Ureter (tissue), 1 donor: ENCODE data around the gene DSCAML1. TPM values are rescaled to one million over a fixed set of nuclear protein-coding genes. Genes with fewer than 3 reads are reported as not detected.

ENCODE experiments used
- DNase-seq: peaks from one replicate; pipeline ENCODE4 v3.0.0-alpha.2; 2020; ENCODE audit warnings: low spot score
- total RNA-seq: library from RNA; stranded (reverse); gene quantifications from one replicate; pipeline ENCODE4 v1.2.4, GENCODE V29; 2023
- donor health status: DM: yes; HTN: yes; CAD: no.

Gene DSCAML1
- total RNA-seq, 1 donor from 2014 or later: 0.81 TPM

DNA sequence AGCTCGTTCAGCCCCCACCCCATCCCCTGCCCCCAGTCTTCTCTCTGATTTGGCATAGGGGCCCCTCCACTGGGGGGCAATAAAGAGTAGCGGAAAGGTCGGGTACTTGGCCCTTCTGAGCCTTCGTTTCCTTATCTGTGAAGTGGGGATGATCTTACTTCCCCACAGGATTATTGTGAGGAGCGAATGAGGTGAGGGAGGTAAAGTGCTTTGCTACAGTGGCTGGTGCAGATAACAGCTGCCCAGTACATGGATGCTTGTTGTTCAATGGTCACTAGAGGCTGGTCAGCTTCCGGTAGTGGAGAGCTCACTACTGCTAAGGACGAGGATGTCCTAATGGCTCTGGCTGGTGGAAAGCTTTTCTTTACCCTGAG lies 368.2 kb downstream of the DSCAML1 start:
- no peak for DNase-seq

DNA sequence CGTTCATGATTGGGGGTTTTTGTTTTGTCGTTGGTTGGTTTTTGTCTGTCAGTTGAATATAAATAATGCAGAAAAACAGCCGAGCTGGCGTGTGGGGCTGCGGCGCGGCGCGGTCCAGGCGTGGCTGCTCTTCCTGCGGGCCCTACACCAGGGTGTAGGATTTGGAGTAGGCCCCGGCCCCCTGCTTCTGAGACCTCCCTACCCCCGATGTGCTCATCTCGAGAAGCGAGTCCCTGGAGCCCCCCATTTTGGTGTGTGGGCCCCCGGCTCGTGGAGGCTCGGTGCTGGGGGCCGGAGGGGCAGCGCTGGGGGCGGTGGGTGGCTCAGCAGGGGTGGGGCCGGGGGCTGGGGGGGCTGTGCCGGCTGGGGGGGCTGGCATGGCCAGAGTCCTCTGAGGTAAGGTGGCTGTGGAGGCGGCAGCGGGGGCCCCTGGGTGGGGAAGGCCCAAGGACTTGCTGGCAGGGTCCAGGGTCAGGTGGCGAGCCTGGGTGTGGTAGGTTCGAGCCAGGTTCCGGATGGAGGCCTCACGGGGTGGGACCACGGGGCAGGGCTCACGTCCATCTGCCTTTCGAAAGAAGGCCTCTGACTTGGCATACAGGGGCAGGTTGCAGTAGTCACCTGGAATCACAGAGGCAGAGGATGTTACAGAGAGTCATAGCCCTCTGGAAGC lies 368.7 kb downstream of the DSCAML1 start:
- no peak for DNase-seq

DNA sequence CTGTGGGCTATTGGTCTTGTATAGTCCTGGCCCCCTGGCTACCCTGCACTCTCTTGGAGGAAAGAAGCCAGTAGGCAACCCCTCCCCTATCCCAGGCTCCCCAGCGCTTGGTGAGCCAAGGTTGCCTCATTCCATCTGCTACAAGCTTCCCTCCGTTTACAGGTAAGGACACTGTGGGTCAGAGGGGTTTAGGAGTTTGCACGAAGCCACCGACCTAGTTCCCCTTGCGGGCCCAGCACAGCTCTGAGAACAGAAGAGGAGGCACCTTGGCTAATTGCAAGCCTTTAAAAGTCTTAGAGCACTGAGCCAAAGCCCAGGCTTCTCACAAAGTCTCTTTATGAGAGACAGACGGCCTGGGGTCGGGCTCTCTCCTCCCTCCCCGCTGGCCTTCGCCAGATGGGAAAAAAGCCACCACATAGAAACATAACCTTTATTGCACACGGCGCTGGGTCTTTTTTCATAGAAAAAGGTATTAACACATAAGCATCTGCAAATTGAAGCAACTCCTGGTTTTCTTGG lies 369.6 kb downstream of the DSCAML1 start:
- DNase-seq: no peak

DNA sequence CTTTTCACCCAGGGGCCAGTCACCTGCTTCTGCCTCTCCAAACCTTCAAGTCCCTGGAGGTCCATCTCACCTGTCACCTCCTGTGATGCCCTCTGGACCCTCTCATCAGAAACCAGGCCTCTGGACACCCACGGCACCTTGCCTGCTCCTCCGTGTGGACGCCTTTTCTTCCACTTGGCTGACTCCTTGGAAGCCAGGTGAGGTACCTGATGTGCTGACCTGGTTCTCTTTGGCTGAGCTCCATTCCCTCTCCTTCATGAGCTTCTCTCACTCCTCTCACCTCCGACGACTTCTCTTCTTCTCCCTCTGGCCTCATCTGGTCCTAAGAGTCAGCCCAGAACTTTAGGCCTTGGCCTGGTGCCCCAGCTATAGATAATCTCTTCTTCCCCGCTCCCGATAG lies 370.1 kb downstream of the DSCAML1 start:
- no peak for DNase-seq

DNA sequence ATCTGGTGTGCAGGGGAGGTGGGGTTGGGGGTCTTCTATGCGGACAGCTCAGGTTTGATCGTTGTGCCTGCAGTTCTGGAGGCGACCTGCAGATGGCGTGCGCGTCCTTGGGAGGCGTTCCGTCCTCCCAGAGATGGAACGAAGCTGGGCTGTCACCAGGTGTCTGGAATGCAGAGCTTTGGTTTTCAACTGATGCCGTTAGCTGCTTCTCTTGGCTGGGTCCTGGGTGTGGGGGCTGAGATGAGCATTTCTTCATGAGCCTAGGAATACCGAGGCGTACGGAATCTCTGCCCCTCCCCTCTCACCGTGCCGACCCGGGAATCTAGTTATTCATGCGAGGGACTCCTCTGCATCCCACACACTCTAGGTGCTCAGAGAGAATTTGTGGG lies 370.7 kb downstream of the DSCAML1 start:
- peak; percentile 75 for DNase-seq

DNA sequence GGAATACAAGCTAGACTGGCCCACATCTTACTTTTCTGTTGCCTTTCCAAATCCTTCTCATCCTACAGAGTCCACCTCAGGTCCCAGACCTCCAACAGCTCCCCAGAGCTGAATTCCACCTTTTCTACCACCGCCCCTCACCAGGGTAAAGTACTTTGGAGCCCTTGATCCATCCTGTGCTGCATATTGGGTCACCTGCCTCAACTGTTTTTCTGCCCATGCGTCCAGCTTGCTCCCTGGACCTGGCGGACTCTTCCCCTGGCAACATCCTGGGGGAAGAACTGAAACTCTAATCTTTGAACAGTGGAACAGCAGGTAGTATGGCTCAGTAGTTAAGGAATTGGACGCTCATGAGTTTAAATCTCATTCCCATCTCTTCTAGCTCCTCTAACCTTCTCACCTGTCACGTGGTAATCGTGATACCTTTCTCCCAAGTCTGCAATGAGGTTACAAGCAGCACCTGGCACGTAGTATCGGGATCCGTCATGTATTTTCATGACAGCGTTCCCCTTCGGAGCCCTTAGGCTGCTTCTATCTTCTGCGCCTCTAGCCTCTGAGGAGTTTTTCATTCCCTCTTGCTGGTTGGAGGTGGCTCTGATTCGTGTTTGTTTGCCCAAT lies 371.2 kb downstream of the DSCAML1 start:
- no peak for DNase-seq

DNA sequence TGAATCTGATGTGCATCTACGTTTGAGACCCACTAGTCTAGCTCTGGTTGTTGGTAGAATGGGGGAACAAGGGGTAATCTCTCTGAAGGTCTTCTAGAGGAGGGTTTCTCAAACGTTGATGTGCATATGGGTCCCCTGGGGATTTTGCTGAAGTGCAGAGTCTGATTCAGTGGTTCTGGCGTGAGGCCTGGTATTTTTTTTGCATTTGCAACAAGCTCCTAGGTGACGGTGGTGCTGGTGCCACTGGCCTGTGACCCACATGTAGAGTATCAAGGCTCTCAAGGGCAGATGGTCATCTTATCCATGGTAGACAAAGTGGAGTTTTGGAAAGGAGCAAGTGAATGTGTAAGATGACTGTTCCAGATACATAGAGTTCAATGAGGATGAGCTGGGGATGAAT lies 372.2 kb downstream of the DSCAML1 start:
- no peak for DNase-seq

DNA sequence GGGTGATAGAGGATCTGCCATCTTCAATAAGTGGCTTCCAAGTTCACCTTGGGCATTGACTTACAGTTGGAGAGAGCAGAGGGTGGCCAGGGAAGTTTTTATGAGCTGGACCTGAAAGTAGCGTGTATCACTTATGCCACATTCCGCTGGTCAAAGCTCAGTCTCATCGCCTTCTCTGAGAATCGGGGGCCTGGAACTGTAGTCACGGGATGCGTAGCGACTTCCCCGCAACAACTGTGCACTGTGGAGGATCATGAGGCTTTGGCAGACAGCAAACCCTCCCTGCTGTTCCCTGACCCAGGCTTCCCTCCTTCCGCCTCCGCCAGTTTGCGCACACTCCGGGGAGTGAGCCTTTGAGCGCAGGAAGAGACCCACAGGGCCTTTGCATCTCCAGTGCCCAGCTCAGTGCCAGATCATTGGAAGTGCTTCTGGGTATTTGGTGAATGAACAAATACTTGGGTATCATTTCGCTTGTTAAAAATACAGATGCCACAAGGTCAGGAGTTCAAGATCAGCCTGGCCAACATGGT lies 373.9 kb downstream of the DSCAML1 start:
- DNase-seq: no peak

DNA sequence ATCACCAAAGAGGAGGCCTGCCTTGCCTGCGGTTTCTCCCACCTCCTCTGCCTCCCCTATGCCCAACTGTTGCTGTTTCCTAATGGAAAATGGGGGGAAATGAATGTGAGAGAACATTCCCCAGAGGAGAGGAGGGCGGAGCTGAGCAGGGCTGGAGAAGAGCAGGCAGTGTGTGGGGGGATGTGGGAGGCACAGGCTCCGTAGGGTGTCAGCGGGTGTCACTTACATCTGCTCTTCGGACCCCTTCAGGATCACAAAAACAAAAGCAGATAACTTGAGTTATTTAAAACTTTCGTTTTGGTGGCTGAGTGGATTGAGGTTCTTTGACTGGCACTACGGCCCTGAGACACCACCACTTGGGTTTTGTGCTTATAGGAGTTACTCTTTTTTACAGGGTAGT lies 375.5 kb downstream of the DSCAML1 start:
- DNase-seq: no peak

DNA sequence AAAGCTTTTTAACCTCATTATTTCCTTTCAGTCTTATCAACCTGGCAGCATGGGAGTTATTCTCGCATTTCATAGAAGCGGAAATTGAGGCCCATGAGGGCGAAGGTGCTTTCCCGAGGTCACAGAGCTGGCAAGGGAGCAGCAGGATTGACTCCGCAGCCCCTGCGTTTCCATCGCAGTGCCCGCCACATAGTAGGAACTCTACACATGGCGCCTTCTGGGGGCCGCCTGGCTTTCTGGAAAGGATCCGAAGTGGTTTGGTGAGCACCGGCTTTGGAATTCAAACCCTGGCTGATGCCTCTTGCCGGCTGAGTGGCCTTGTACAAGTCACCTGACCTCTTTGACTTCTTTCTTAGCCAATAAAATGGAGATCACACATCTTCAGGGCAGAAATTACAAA lies 376.0 kb downstream of the DSCAML1 start:
- DNase-seq: no peak

DNA sequence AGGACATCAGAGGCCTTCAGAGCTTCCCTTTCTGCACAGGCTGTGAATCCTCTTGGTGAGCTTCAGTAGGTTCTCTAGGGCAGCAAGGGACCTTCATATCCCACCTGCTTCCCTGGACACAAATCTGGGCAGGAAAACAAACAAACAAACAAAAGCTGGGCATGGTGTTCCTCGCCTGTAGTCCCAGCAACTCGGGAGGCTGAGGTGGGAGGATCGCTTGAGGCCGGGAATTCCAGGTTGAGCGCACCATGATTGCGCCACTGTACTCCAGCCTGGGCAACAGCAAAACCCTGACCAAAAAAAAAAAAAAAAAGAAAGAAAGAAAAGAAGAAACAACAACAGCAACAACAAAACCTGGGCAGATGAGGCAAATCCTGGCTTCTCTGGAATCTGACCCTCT lies 376.4 kb downstream of the DSCAML1 start:
- DNase-seq: no peak

DNA sequence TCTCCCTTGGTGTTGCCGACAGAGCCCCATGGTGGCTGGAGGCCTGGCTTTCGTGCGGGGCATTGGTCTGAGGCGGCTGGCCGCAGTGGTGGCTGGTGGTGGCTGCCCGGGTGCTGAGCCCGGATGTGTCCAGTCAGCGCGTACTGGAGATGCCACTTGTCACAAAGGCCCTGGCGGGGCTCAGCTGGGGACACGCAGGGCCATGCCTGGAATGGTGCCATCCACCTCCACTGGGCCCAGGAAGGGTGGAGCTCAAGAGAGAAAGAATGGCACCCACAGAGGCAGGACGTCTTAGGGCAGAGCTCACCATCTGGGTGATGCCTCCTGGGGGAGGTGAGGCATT lies 376.9 kb downstream of the DSCAML1 start:
- no peak for DNase-seq

DNA sequence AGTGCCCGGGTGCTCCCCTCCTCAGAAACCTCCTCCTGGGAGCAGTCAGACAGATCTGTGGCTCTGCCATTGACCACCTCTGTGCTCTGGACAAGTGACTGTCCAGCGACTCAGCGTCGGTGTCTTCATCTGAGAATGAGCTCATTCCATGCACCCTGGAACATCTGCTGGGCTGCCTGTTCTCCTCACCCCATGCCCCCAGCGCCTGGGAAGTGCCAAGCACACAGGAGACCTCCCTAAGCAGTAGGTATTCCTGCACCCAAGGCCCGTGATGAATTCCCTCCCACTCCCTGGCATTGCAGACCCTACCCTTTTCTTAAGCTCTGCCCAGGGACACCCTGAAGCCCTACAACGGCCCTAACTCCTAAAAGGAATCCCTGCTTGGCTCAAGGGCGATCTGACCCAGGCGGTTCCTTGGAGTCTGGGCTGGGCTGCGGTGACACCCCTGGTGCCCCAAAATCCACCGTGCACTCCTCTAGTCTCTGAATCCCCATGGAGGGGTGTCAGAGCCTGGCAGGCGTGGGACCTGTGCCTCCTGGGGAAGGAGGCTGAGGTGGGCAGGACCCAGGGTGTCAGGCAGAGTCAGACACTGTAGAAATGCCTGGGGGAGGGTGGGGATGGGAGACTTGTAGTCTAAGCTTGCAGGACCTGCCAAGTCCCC lies 377.4 kb downstream of the DSCAML1 start:
- no peak for DNase-seq

DNA sequence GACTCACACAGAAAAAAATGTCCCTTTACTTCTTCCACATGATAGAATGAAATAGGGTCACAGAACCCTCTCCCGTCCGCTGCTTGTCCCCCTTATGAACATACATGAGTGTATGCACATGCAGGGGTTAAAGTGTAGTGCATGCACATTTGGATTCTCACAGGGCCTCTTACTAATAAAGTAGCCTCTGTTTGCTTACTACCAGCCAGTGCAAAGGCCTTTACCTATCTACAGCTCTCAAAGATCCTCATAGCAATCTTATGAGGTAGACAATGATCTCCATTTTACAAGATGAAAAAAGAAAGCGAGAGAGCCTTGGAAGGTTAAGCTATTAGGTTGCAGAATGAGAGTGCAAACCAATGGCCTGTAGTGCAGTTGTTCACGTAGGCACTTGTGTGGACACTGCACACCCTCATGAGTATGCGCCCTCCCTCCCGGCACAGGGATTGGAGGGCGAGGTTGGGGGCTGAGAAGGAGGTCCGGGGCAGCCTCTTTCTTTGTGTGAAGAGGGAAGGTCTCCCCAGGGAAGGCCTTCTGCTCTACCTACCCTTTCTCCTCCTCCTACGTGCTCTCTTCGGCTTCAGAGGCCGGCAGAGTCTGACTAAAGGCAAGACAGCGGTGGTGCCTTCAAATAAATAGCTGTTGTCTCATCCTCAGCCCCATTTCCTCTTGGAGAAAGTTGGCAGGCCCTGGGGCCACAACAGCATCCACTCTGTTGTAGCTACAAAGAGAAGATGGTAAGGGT lies 378.1 kb downstream of the DSCAML1 start:
- DNase-seq: no peak

DNA sequence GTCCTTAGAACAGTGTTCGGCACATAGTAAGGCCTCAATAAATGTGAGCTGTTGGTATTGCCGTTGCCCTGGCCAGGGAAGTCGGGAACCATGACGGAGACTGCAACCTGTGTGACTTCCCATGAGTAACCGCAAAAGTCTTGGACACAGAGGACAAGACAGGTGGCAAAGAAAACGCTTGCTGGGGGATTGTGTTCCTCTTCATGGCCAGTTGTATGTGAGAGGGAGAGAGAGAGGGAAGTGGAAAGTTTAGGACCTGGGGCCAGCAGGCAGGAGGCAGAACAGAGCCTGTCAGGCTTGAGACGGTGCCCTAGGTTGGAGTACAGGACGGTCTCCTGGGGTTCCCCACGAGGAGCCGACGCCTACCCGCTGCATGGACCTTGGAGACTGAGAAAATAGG lies 379.2 kb downstream of the DSCAML1 start:
- DNase-seq: no peak

DNA sequence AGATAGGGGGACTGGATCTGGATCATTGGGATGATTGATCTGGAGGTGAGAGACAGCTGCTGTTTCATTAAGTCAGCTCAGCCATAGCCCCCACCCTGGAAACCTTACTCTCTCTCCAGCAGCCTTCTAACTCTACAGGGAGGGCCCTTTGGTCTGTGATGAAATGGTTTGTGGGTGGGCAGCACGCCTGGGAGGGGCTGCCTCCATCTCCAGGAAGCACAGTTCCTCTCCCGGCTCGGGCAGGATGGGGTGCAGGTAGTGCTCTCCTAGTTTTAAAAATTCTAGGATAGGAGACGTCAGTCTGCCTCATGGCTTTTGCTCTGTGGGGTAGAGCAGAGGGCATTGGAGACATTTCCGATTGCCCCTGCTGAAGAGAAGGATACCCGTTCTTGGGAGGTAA lies 379.7 kb downstream of the DSCAML1 start:
- DNase-seq: no peak

DNA sequence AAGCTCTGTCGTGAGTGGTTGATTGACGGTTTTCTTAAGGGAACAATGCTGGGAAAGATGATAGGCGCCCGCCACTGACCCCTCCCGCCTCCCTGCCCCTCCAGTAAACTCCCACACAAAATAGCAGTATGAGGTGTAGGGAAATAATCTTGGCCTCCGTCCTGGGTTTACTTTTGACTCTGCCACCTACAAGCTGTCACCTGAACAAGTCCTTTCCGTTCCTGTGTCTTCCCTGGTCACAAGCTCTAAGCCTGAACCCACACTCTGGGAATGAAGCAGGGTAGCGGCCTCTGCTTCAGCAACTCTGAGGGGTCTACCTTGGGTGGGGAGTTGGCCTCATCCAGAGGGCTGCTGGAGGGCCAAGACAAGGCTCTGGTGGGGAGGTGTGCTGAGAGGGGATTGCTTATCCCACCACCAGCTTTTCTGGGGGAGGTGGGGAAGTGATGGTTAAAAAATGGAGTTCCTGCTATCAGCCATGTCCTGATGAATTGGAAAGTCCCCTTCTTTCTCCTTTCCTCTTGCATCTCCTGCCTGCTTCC lies 381.6 kb downstream of the DSCAML1 start:
- no peak for DNase-seq

DNA sequence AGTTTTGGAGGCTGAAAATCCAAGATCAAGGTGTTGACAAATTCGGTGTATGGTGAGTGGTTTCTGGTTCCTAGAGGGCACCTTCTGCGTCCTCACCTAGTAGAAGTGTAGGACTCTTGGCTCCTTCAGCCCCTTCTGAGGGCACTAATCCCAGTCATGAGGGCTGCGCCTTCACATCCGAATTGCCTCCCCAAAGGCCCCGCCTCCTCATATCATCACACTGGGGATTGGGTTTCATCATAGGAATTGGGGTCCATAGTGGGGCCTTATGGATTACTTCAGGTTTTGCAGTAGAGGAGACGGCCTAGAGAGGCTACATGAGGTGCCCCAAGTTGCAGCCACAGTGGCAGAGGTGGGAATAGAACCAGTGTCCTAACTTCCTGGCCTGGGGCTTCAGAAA lies 382.3 kb downstream of the DSCAML1 start:
- no peak for DNase-seq

DNA sequence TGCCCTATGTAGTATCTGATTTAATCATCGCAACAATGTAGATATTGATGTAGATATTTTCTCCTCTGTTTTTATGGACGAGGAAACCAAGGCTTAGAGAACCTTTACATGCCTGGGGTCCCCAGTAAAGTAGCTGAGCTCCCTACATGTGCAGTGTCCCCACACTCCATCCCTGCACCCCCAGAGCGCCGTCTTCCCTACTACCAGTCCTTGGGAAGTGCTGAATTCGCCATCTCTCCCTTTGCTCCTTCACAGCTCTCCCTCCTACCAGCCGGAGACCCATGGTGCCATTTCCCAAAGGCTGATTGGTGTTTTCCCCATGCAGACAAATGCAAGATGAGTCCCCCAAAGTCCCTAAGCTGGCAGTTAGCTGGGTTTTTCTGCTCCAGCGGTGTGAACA lies 383.4 kb downstream of the DSCAML1 start:
- no peak for DNase-seq

DNA sequence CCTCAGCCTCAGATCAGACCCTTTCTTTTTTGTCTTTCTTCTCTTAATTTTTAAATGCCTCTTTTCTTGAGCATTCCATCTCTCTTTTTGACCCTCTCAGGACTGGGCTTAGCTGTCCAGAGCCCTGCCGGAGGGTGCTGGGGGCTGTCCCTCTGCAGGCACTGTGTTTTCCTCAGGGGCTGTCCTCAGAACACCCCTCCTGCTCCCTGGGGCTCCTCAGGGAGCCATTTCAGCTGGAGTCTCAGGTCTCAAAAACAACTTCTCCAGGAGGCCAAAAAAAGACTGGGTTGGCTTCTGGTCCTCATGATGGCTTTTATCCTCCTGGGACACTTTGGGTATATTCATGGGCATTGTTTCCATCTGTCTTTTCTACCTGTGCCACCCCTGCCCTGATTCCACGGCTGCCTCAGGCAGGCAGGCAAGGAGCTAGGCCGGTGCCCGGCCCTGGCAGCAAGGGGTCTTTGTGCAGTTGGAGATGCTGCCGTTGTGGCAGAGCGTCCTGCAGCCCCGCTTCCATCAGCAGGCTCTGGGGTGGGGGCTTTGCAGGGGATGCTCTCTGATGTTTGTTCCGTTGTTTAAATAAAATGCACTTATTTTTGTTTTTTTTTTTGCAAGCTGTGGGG lies 384.3 kb downstream of the DSCAML1 start:
- DNase-seq: no peak

DNA sequence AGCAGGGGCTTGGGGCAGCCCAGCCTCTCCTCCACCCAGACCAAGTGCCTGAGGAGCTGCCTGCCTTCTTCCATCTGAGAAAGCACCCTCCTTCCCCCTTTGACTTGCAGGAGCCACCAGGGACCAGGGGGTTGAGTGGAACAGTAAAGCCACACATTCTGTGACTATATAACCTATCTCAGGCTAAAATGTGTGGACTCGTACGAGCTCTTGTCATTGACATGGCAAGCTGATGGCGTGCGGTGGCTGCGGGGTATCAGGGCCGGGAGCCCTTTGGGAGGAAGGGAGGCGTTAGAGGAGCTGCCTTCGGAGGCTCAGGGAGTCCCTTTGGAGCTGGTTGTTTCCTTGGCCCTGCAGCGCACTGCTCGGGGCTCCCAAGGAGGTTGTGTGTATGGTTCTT lies 384.8 kb downstream of the DSCAML1 start:
- no peak for DNase-seq

DNA sequence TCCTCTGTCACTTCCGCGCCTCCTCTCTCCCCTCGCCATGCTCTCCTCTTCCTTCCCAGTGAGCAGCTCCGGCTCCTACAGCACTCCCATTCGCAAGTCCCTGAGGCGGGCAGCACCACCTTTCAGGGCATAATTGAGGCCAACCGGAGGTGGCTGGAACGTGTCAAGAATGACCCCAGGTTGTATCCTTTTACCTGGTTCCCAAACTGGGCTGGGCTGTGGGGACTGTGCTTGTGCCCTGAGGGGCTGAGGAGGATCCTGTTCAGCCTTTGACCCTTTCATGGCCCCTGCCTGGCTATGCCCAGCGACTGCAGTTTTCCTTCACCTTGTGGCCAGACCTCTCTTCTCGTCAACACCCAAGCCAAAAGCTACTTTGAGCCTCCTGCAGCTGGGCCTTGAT lies 385.3 kb downstream of the DSCAML1 start:
- no peak for DNase-seq
